Measurements from ENCODE around the gene CLDN17. TPM values are rescaled to one million over a fixed set of nuclear protein-coding genes. Genes with fewer than 3 reads are reported as not detected.

CLDN17 gene
- total and polyA plus RNA-seq, 9 of the 15 experiments (the other 6 are each of a cell fraction or from before 2014, with no cell fraction given) = not detected

GRCh38 chr21:30216041-30216723 is 49.6 kb upstream of the CLDN17 start, which contains the start of gene CLDN8:
Gene CLDN8, minus strand, starts transcription at chr21:30216097. Its CDS starts 172 bp downstream, at chr21:30215925.
- H3K79me2 ChIP-seq (ENCODE audit: control insufficient read depth, insufficient read depth, low read length) = no peaks in the 10 kb centered on the region
- intact Hi-C loops (cut with micrococcal nuclease) (no loop called here), in situ Hi-C loops (cut with MboI) (no loop called here)
- ATAC-seq (no peak), FAIRE-seq (no peak), DNase-seq (ENCODE audit: extremely low read depth in 1 of 4, low spot score in 3 of 4) (no peak)
- H2AFZ ChIP-seq (ENCODE audit: low read depth, low read length) = no peak within 1 kb of the TSS
- ChIA-PET POLR2A (no interaction called here), CTCF (ENCODE audit: low intra/inter-chr PET ratio) (no interaction called here)
- 6% methylated on average over 5 of the region's 5 CpGs for WGBS (ENCODE audit: insufficient coverage, low coverage, missing lambda C conversion rate)
- H3K4me1 ChIP-seq (replicated peaks in 1 of 2; ENCODE audit: control insufficient read depth in 2 of 2, insufficient read depth in 2 of 2, low read length in 2 of 2) = no peaks in the 10 kb centered on the region
- no peaks in the 10 kb centered on the region for H3K9me1 ChIP-seq (ENCODE audit: control insufficient read depth, insufficient read depth, low read length)
- BruUV-seq (replicated peaks) = no TSS peak
- H3K9ac ChIP-seq (ENCODE audit: insufficient read depth in 1 of 2, low read depth in 2 of 2, low read length in 2 of 2) = no peak within 1 kb of the TSS
- H3K27ac ChIP-seq (ENCODE audit: extremely low read depth, low read depth, low read length) = no peak within 1 kb of the TSS
- peaks cover 0 to 7% of the 10 kb centered on the region in 2 experiments; a peak in 1 of 5 replicates for H3K27me3 ChIP-seq (ENCODE audit: control insufficient read depth in 2 of 2, insufficient read depth in 2 of 2, low read length in 2 of 2)
- H3K36me3 ChIP-seq (ENCODE audit: control insufficient read depth, insufficient read depth, low read length) = no peaks in the 10 kb centered on the region
- no peak within 1 kb of the TSS for H3K4me3 ChIP-seq
- H4K20me1 ChIP-seq (replicated peaks; ENCODE audit: control insufficient read depth, insufficient read depth, low read length) = no peaks in the 10 kb centered on the region
- no peak within 1 kb of the TSS for H3K4me2 ChIP-seq (ENCODE audit: insufficient read depth, low read length)
- no peaks in the 10 kb centered on the region for H3K9me3 ChIP-seq (replicated peaks; ENCODE audit: control insufficient read depth, insufficient read depth, low read depth, low read length)
- no peak for TF ChIP-seq U2AF2 (optimal IDR thresholded peaks at IDR 0.05; ENCODE audit: low read depth, low read length)
- TF ChIP-seq ZNF12 (CRISPR knock-in tag; IDR thresholded peaks at IDR 0.05) = no peak
- no peak for TF ChIP-seq ZNF644 (tag; IDR thresholded peaks at IDR 0.05; ENCODE audit: low read depth)
- no peak for TF ChIP-seq GATAD2A (IDR thresholded peaks at IDR 0.05)
- no peak for TF ChIP-seq KLF6 (CRISPR knock-in tag; IDR thresholded peaks at IDR 0.05; ENCODE audit: borderline replicate concordance)
- no peak for TF ChIP-seq ZNF384 (IDR thresholded peaks at IDR 0.05; ENCODE audit: low read depth, low read length)
- no peak for TF ChIP-seq RERE (CRISPR knock-in tag; IDR thresholded peaks at IDR 0.05; ENCODE audit: borderline replicate concordance)
- no peak for TF ChIP-seq ZZZ3 (IDR thresholded peaks at IDR 0.05)
- TF ChIP-seq CHAMP1 (IDR thresholded peaks at IDR 0.05) = no peak
- TF ChIP-seq RBBP5 (IDR thresholded peaks at IDR 0.05; ENCODE audit: borderline replicate concordance, insufficient read depth, low read length, poor library complexity, severe bottlenecking) = no peak
- TF ChIP-seq CREB3 (tag; conservative IDR thresholded peaks at IDR 0.05; ENCODE audit: low read depth) = no peak
- TF ChIP-seq HDAC8 (tag; IDR thresholded peaks at IDR 0.05) = no peak
